AG09319 (cell line): ENCODE data around the gene POFUT2.
A peak's percentile ranks its signal among the peaks of the same experiment; 100 is the strongest.
"Not testable (repeated sequence)": the region's sequence is repeated elsewhere in the genome, so short reads cannot be mapped to it uniquely, and the experiment has no call there.

Experiments used
- DNase-seq: peaks from one replicate; pipeline ENCODE4 v3.0.0-alpha.2; 2010; ENCODE audit warnings: low read depth; ENCODE audit errors: extremely low read depth
- TF ChIP-seq, protein P1 (sequence below): IDR thresholded peaks from 2 replicates; pipeline ENCODE4 v1.5.1; 2011; ENCODE audit warnings: low read depth, mild to moderate bottlenecking, inconsistent platforms, low read length, moderate library complexity

The POFUT2 gene

DNA sequence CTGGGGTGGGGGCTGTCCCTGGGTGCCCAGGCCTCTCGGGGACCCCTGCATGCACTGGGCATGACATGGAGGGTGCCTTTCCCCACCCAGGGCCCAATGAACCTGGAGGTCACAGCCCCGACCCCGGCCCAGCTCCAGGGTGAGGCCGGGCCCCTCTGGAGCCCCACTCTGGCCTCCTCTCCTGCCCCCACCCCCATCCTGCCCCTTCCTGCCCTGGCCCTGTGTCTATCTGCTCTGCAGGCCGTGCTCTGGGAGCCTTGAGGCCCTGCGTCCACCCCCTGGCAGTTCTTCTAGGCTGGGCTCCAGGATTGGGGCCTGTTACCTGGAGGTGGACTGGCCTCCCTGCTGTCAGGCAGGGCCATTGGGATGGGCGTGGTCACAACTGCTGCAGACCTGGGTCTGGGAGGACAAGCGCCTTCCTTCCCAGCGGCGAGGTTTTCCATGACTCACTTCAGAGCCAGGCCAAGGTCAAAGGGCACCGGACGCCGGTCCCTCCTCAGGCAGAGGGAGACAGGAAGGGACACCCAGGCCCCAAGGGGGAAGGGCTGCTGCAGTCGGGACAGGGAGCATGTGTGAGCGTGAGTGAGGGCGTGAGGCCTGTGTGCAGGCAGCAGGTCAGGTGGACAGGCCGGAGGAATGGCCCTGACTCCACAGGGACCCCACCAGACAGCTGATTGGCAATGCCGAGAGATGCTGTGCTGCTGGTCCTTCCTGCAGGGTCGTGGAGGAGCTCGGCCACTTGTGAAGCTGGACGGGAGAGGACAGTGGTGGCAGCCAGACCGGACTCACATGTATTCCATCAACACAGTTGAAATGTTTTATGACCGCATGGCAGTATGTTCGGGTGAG is 31.1 kb upstream of the POFUT2 start:
- DNase-seq, result no peak
- TF ChIP-seq, protein P1, sequence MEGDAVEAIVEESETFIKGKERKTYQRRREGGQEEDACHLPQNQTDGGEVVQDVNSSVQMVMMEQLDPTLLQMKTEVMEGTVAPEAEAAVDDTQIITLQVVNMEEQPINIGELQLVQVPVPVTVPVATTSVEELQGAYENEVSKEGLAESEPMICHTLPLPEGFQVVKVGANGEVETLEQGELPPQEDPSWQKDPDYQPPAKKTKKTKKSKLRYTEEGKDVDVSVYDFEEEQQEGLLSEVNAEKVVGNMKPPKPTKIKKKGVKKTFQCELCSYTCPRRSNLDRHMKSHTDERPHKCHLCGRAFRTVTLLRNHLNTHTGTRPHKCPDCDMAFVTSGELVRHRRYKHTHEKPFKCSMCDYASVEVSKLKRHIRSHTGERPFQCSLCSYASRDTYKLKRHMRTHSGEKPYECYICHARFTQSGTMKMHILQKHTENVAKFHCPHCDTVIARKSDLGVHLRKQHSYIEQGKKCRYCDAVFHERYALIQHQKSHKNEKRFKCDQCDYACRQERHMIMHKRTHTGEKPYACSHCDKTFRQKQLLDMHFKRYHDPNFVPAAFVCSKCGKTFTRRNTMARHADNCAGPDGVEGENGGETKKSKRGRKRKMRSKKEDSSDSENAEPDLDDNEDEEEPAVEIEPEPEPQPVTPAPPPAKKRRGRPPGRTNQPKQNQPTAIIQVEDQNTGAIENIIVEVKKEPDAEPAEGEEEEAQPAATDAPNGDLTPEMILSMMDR, result no peak

DNA sequence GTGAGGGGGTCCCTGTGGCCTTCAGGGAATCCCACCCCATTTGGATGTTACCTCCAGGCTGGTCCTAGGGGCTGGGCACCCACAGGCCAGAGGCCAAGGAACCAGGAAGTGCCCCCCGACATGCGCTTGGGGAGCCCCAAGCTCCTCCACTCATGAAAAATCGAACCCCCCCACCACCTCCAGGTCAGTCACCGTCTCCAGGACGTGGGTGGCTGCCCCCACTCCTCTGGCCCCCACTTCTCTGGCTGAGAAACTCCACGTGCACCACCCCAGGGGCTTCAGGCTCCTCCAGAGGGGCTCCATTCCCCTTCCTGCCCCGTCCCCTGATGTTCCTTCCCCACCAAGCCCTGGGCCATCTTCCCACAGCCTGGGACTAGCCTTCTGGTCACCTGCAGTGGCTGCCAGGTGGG is 30.5 kb upstream of the POFUT2 start:
- TF ChIP-seq, protein P1, result no peak

GRCh38 chr21:45317398-45318145 is 29.9 kb upstream of the POFUT2 start:
- TF ChIP-seq, protein P1, result no peak
- DNase-seq, result peak; percentile 38

More for the DNA sequence above, 30.5 kb upstream of the POFUT2 start:
- DNase-seq, result no peak

DNA sequence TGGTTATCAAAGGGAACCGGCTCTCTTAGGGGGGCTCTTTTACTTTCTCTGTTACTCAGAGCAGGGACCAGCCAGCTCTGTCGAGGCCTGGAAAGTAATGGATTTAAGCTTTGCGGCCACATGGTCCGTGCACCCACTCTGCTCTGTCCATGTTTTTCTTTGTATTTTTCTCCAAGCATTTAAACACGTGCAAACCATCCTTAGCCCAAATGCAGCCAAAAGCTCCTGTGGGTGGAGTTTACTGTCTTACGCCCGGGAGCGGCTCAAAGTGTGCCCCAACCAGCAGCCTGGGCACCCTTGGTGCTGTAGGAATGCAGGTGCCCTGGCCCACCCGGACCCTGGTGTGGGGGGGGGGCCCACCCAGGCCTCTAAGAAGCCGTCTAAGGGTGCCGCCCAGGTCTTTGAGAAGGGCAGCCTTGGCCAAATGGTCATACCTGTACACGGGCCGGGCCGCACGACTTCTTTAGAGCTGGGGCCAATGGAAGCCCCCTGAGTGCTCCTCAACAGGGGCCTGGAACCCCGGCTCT is 29.2 kb upstream of the POFUT2 start:
- TF ChIP-seq, protein P1, result no peak
- no peak for DNase-seq

DNA sequence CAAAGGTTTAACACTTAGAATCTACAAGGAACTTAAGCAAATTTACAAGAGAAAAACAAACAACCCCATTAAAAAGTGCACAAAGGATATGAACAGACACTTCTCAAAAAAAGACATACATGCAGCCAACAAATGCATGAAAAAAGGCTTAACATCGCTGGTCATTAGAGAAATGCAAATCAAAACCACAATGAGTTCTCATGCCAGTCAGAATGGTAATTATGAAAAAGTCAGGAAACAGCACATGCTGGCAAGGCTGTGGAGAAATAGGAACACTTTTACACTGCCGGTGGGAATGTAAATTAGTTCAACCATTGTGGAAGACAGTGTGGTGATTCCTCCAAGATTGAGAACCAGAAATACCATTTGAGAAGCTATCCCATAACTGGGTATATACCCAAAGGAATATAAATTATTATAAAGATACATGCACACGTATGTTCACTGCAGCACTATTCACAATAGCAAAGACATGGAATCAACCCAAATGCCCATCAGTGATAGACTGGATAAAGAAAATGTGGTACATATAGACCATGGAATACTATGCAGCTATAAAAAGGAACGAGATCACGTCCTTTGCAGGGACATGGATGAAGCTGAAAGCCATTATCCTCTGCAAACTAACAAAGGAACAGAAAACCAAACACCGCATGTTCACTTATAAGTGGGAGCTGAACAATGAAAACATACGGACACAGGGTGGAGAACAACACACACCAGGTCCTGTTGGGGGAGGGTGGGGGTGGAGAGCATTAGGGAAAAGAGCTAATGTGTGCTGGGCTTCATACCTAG is 28.2 kb upstream of the POFUT2 start:
- not testable (repeated sequence) for DNase-seq

GRCh38 chr21:45313682-45314081 is 26.0 kb upstream of the POFUT2 start:
- no peak for DNase-seq
- TF ChIP-seq, protein P1, result no peak

- no peak for DNase-seq
- TF ChIP-seq, protein P1, result no peak
Observed at GRCh38 chr21:45313015-45313414, 25.3 kb upstream of the POFUT2 start.
